ENCODE results near the gene MXD1.

Gene MXD1

DNA sequence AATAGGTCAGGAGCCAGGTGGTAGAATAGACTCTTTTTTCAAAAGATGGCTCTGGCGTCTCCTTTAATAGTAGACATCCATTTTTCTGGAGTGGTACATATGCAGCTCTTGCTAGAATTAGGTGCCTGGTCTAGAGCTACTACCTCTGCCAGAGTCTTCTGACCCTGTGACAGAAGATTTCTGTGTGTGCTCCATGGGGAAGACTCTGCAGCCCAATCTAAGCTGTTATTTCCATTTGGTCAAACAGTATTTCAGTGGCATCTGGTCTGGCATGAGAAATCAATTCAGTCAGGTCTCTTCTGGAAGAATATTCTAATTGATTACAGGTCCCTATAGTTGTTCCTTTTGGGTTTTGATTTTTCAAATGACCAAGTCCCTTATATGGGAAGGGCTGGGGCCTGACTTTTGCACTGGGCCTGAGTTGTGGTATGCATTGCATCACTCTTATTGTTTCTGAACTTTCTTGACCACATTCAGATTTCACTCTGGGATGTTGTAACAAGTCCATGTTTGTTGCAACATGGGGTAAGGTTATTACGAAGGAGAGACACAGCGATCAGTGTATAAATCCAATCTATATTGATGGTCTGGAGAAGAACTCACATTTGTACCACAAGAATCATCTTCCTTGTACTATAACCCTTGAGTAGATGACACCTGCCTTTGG lies 12.1 kb downstream of the MXD1 start:
- H3K27me3 ChIP-seq (replicated peaks), result no peaks in the 10 kb centered on the region
- peaks cover 19% of the 10 kb centered on the region for H3K36me3 ChIP-seq (replicated peaks)
- H3K27ac ChIP-seq, result no peak overlapping the region
- TF ChIP-seq, protein P1, sequence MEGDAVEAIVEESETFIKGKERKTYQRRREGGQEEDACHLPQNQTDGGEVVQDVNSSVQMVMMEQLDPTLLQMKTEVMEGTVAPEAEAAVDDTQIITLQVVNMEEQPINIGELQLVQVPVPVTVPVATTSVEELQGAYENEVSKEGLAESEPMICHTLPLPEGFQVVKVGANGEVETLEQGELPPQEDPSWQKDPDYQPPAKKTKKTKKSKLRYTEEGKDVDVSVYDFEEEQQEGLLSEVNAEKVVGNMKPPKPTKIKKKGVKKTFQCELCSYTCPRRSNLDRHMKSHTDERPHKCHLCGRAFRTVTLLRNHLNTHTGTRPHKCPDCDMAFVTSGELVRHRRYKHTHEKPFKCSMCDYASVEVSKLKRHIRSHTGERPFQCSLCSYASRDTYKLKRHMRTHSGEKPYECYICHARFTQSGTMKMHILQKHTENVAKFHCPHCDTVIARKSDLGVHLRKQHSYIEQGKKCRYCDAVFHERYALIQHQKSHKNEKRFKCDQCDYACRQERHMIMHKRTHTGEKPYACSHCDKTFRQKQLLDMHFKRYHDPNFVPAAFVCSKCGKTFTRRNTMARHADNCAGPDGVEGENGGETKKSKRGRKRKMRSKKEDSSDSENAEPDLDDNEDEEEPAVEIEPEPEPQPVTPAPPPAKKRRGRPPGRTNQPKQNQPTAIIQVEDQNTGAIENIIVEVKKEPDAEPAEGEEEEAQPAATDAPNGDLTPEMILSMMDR (IDR thresholded peaks at IDR 0.05; ENCODE audit: low read depth, low read length, missing control alignments), result no peak
- H3K4me3 ChIP-seq (ENCODE audit: low read depth, low read length), result no peak overlapping the region
- in situ Hi-C loops (cut with HindIII; ENCODE audit: low pct_ligation_motif_present, low sequenced_read_pairs), result loop anchor here (25.0 kb wide), 1 partner anchor 160 kb away; the partner anchor contains the start of gene PCBP1
- no peak for DNase-seq

DNA sequence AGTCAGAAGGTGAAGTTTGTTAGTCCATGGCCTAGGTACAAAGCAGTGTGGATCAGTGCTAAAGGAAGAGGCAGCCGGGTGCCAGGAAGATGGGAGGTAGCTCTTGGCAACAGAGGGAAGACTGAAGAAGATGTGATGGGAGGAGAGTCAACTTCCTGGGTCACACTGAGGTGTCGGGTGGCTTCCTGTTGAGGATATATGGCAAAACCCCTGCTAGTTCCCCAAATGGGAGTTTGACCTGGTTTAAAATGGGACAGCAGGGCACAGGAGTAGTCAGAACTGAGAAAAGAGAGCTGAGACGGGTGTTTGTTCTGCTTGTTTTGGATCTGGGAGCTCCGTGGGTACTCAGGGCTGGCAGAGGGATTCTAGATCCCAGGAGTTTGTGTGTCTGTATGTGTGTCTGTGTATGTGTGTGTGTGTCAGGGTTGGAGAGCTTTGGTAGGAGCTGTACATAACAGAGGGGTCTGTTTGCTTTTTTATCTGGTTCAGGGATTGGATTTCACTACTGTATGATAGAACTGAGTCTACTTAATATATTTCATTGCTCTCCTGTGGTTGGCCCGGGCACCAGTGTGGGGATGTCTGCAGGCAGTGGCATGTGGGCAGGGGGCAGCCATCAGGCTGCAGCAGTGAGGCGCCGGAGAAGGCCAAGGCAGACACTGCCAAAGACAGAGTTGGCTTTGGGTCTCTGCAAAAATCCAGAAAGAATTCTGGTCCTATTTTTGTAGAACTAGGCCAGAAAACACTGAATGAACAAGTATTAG lies 17.1 kb downstream of the MXD1 start:
- Histone ChIP-seq H3K27me3 (replicated peaks) (no peaks in the 10 kb centered on the region), H3K36me3 (replicated peaks) (peaks cover 22% of the 10 kb centered on the region), H3K27ac (no peak overlapping the region), H3K4me3 (ENCODE audit: low read depth, low read length) (no peak overlapping the region)
- in situ Hi-C loops (cut with HindIII; ENCODE audit: low pct_ligation_motif_present, low sequenced_read_pairs), result loop anchor here (25.0 kb wide), 1 partner anchor 155 kb away; the partner anchor contains the start of gene PCBP1
- DNase-seq, result no peak
- TF ChIP-seq, protein P1 (IDR thresholded peaks at IDR 0.05; ENCODE audit: low read depth, low read length, missing control alignments), result no peak

DNA sequence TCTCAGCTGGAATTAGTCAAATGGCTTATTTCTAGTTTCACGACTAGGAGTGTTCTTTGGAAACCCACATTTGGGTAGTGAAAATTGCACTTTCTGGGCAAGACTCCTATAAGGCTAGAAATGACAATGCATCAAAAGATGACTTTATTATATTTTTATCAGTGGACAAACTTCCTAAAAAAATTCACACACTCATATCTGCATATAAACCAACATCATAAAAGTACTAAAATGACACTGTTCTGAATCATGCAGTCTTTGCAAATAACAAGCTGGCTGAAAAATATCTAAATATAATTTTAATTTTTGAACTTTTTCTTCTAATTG lies 17.6 kb downstream of the MXD1 start:
- in situ Hi-C loops (cut with HindIII; ENCODE audit: low pct_ligation_motif_present, low sequenced_read_pairs), result loop anchor here (25.0 kb wide), 1 partner anchor 155 kb away; the partner anchor contains the start of gene PCBP1
- TF ChIP-seq, protein P1 (IDR thresholded peaks at IDR 0.05; ENCODE audit: low read depth, low read length, missing control alignments), result no peak
- H3K27ac ChIP-seq, result peak overlapping the region; percentile 27

DNA sequence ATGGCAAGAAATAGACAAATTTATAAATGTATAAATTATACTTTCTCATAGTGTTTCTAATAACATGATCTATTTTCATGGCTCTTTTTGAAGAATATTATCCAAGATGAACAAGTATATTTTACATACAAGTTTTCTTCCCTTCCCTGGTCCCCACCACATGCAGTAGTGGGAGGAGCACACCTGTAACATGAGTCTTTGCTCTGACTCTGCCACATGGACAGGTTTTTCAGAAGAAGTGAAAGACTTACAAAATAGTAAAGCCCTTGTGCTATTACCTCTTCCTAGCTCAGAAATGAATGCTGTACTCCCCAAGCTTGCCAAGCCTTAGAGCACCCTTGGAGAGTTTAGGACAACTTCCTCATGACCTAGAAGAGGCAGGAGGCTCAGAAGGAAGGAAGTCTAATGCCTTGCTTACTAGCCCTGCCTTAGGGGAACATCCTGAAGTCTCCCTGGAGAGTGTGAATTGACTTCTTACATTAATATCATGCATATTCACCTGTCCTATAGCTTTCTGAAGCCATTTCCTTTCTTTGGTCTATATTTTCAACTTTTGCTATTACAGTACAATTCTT lies 18.4 kb downstream of the MXD1 start:
- in situ Hi-C loops (cut with HindIII; ENCODE audit: low pct_ligation_motif_present, low sequenced_read_pairs), result loop anchor here (25.0 kb wide), 1 partner anchor 154 kb away; the partner anchor contains the start of gene PCBP1
- Histone ChIP-seq H3K27me3 (replicated peaks) (no peaks in the 10 kb centered on the region), H3K36me3 (replicated peaks) (peaks cover 29% of the 10 kb centered on the region), H3K4me3 (ENCODE audit: low read depth, low read length) (no peak overlapping the region), H3K27ac (peak overlapping the region; percentile 96)
- DNase-seq, result no peak
- TF ChIP-seq, protein P1 (IDR thresholded peaks at IDR 0.05; ENCODE audit: low read depth, low read length, missing control alignments), result no peak

More for the DNA sequence above, 17.6 kb downstream of the MXD1 start:
- H3K36me3 ChIP-seq (replicated peaks), result peaks cover 23% of the 10 kb centered on the region
- no peak overlapping the region for H3K4me3 ChIP-seq (ENCODE audit: low read depth, low read length)
- H3K27me3 ChIP-seq (replicated peaks), result no peaks in the 10 kb centered on the region
- no peak for DNase-seq

DNA sequence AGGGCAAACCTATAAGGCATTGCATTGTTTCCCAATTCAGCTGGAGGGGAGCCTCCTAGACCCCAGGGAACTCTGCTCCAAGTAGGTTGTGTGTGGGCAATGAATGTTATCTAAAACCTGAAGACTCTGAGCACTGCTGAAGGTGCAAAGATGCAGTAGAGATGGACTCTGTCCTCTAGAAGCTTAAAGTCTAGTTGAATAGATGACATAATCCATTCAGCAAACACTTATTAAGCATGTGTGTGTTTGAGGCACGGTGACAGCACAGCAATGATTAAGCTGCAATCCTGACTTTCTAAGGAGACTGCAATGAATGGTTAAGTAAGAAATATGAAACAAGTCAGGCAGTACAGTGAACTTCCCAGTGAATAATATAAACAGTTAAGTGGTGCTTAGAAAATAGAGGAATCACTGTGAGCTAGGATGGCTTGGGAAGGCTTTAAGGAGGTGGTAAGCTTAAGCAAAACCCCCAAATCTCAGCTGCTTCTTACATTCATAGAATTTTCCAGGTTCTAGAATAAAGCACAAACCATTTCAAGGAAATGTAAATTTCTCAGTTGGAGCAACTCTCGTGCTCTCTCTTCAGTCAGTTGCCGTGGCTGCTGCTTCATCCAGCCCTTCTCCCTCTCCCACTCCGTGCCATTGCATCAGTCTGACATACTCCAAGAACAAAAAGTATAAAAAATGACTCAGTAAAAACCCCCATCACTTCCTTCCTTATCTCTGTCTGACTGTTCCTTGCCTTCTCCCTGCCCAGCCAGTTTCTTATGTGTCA lies 19.1 kb downstream of the MXD1 start:
- DNase-seq, result peak; percentile 92
- peak overlapping the region; percentile 96 for H3K27ac ChIP-seq
- peaks cover 33% of the 10 kb centered on the region for H3K36me3 ChIP-seq (replicated peaks)
- TF ChIP-seq, protein P1 (IDR thresholded peaks at IDR 0.05; ENCODE audit: low read depth, low read length, missing control alignments), result no peak
- in situ Hi-C loops (cut with HindIII; ENCODE audit: low pct_ligation_motif_present, low sequenced_read_pairs), result loop anchor here (25.0 kb wide), 1 partner anchor 153 kb away; the partner anchor contains the start of gene PCBP1
- H3K27me3 ChIP-seq (replicated peaks), result no peaks in the 10 kb centered on the region
- H3K4me3 ChIP-seq (ENCODE audit: low read depth, low read length), result no peak overlapping the region

Measured in brain microvascular endothelial cell (primary cell).